Iris pigment epithelial cell (primary cell): Measurements from ENCODE around the gene COMP.

Experiments
- DNase-seq: peaks from one replicate; pipeline ENCODE4 v3.0.0-alpha.2; 2011; ENCODE audit warnings: low read depth

COMP gene

DNA sequence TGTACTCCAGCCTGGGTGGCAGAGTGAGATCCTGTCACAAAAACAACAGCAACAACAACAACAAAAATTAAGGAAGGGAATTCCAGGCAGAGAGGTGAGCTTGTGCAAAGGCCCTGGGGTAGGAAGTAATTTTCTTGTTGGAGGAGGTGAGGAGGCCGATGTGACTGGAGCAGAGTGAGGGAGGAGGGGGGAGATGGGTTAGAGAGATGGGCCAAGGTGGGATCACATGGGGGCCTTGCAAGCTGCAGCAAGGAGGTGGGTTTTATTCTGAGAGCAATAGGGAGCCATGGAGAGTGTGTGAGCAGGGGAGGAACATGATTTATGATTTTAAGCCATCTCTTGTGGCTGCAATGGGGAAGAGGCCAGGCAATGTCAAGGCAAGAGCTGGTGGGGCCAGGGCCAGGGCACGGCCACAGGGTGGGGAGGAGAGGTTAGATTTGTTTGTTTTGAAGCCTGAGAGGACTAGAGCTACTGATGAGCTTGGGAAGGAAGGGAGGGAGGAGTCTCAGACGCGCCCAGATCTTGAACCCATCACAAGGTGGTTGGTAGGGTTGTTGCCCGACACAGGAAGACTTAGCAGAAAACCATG, 12.5 kb upstream of the COMP start:
- DNase-seq, result no peak

DNA sequence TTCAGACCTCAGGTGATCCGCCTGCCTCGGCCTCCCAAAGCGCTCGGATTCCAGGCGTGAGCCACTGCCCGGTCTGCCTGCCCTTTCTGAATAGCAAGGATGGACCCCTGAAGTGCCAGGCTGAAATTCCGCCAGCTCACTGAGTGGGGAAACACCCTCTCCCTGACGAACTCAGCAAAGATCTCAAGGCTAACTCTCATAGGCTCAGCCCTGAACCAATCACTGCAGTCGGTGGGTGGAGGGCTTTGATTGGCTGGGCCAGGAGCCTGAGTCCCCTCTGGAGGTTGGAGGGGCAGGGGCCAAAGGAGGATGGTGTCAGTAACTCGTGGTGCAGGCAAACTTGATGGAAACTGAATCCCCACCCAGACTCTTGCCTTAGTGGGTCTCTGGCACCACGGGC, 11.2 kb upstream of the COMP start:
- no peak for DNase-seq

DNA sequence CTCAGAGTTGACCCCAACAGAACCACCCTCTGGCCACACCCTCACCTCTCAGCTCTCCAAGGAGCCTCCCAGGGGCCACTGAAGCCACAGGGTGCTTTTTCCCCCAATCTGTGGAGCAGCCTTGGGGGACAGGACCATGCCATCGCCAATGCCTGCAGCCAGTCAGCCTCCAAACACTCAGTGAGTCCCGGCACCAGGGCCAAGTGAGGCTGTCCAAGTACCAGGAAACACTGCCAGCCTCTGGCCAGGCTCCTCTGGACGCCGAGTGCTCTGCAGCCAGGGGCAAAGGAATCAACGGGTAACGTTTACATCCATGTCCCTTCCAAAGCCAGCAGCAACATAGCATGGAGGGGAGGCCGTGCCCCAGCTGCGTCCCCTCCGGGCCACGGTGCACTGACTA, 9.5 kb upstream of the COMP start:
- no peak for DNase-seq

DNA sequence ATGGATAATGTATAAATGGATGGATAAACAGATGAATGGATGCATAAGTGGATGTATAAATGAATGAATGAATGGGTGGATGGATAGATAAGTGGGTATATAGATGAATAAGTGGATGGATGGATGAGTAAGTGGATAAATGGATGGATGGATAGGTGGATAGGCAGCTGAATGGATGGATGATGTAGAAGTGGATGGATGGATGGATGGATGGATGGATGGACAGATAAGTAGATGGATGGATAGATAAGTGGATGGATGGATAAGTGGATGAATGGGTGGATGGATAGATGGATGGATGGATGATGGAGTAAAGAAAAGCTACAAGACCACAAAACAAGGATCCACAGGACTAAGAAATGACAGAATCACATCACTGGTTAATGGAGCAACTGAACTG, 9.0 kb upstream of the COMP start:
- DNase-seq, result no peak

DNA sequence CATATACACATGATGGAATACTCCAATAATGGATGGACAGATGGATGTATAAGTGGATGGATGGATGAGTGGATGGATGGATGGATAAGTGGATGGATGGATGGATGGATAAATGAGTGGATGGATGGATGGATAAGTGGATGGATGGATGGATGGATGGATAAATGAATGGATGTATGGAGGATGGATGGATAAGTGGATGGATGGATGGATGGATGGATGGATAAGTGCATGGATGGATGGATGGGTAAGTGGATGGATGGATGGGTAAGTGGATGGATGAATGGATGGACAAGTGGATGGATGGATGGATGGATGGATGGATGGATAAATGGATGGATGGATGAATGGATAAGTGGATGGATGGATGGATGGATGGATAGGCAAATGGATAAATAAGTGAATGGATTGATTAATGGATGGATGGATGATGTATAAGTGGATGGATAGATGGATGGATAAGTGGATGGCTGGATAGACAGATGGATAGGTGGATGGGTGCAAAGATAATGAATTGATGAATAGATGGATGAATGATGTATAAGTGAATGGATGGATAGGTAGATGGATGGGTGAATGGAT, 8.4 kb upstream of the COMP start:
- DNase-seq, result no peak

DNA sequence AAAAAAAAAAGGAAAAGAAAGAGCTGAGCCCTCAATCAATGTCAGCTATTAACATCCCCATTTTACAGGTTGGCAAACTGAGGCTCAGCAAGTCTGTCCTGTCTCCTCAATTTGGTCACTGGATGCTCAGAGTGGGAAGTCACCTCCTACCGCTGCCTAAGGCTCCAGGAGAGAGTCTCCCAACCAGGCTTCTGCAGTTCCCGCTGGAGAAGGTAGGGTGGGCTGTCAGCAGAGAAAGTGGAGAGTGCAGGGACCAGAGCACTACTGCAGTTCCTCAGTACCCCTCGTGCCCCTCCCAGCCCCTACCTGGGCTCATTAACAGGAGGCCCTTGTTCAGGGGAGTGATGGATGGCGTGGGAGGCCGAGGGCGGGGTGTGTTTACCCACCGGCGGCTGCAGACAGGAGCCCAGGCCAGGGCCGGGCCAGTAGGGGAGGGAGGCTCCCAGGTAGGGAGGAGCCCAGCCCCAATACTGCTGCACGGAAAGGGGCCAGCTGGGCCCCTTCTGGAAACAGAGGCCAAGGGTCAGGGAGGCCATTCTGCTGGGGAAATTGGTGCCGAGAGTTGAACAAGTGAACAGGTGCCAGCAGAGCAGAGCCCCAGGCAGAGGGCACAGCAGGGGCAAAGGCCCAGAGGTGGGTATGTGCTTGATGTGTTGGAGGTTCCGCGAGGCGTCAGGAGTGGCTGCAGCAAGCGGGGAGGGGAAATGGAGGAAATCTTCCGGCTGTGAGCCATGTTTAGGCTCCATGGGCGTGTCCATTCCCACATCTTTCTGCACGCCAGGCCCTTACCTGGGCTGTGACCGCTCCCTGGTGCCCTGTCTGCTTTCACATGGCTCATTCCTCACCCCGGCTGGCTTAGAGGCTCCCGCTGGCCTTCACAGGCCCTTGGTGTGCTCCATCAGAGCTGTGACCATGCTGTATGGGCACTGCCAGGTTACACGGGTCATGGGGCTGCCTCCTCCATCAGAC, 7.6 kb upstream of the COMP start:
- no peak for DNase-seq

DNA sequence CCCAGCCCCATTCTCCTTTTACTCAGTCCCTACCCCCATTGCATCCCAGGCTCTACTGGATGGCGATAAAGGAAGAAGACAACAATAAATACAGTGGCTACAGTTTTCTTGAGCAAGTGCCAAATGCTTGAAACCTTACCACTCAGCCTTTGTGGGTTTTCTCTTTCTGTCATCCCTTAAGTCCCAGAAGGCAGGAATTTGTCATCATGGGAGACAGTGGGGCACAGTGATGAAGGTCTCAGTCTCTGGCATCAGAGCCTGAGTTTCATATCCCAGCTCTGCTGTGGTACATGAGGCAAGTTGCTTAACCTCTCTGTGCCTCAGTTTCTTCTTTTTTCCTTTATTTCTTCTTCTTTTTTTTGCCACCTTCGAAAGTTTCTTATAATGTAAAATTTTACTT, 5.1 kb upstream of the COMP start:
- no peak for DNase-seq

DNA sequence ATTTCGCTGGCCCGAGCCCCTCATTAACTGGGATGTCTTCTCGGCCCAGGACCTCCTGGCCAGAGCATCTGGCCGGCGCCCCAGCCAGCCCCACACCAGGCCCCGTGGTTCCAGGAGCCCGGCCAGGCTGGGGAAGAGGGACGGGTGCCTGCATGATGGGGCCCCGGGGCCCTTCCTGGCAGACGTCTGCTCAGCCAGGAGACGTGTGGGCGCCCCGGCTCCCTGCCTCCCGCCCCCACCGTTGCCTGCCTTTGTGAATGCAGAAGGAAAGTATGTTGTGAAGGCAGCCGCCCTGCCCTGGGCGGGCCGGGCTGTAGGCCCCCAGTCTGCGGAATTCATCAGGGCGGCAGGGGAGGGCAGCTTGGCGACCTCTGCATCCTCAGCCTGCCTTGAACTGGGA, 4.4 kb upstream of the COMP start:
- peak; percentile 17 for DNase-seq

DNA sequence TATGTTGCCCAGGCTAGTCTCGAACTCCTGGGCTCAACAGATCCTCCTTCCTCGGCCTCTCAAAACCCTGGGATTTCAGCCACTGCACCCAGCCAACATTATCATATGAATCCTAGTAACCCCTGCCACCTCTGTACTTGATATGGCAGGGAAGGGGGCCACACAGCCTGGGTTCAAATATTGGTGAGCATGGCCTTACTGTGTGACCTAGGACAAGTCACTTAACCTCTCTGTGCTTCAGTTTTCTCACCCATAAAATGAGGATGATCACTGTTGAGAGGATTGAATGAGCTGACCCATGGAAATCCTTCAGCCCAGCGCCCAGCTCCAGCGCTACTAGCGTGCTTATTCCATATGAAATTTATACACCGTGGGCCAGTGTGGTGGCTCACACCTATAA, 3.6 kb upstream of the COMP start:
- DNase-seq, result no peak

DNA sequence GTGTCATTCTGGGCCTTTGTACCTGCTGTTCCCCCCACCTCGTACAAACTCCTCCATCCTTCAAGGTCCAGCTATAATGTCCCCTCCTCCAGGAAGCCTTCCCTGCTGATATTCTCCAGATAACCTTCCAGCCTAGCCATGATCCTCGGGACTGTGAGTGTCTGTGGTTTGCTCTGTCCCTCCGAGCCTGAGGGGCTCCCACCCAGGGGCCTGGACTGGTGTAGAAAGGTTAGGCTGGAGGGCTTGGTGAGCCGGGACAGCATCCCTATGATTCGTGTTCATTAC, 2.9 kb upstream of the COMP start:
- no peak for DNase-seq

DNA sequence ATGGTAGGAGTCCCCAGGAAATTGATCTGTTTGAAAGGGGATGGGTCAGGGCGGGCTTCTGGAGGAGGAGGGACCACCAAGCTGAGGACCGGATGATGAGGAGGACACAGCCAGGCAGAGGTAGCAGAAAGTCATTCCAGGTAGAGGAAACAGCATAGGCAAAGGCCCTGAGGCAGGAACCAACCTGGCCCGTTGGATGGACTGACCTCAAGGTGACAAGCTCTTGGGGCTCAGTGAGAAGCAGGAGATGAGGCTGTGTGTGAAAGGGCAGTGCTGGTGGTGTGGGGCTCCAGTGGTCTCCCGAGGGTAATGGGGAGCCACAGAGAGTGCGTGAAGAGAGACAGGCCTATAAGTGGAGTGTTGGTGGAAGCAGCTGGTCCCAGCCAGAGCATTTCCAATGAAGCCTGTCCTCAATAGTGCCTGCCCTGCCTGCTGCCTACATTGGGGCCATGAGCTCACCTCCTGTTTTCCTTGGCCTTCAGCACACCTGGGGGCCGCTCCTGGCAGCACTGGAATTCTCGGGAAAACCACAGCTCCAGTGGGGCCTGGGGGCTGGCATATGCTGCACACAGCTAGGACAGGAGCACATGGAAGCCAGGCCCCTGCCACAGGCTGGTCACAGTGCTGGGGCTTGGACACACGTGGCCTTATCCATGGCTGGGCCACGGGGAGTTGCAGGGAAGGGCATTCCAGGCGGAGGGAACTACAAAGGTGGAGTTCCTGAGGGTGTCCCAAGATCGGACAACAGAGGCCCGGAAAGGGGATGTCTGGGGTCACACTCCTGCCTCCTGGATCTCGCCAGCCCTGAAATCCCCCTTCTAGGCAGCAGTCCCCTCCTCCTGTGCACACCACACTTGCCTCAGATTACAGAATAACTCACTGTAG, 2.3 kb upstream of the COMP start:
- no peak for DNase-seq

DNA sequence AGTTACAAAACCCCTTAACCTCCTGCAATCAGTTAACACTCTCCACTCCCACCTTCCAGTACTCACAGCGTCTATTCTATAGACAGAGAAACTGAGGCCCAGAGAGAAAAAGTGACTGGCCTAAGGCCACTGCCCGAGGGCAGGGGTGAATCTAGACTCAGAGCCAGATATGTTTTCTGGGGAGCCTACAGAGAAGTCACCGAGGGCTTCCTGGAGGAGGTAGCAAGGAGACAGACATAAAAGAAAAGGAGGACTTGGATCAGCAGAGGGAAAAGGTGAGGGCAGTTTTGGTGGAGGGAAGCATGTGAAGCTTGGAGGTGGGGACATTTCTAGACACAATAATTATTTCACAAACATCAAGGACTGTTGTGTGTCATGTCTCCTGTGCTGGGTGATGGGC, 1.6 kb upstream of the COMP start:
- DNase-seq, result no peak

DNA sequence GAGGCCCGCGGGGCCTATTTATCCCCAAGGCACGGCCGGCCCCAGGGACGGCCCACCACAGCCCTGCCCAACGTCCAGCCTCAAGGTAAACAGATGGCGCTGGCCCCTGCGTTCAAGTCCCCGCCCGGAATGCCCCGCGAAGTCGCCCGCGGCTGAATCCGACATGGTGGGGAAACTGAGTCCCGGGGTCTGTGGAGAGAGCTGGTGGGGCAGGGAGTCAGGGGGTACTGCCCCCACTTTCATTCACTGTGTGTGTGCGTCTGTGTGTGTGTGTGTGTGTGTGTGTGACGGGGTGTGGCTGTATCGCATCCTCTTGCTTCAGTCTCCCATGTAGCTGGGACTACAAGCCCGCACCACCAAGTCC, 192 bp upstream of the COMP start:
- DNase-seq, result no peak

DNA sequence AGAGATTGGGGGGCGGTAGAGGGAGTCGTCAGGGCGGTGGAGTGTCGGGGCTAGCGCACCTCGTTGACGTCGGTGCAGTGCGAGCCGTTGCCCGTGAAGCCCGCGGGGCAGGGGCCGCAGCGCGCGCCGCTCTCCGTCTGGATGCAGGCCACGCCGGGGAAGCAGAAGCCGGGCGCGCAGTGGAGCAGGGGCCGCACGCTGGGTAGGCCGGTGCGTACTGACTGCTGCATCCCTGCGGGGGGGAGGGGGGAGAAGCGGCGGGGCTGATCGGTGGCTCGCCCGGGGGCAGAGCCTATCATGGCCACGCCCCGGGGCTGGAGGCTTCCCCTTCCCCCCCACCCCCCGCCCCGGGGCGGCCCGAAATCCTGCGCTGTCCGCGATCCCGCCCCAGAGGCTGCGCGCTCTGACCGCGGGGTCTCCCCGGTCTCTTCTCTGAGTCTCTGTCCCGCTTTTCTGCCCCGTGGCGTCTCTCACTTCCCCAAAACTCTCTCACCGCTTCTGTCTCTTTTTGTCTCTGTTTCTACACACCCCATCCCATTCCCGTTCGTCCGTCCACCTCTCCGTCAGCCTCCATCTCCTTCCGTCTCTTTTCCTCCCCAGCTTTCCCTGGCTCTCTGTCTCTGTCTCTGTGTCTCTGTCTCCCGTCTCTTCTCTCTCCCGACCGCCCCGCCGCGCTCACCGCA, 1.1 kb downstream of the COMP start:
- peak; percentile 22 for DNase-seq

DNA sequence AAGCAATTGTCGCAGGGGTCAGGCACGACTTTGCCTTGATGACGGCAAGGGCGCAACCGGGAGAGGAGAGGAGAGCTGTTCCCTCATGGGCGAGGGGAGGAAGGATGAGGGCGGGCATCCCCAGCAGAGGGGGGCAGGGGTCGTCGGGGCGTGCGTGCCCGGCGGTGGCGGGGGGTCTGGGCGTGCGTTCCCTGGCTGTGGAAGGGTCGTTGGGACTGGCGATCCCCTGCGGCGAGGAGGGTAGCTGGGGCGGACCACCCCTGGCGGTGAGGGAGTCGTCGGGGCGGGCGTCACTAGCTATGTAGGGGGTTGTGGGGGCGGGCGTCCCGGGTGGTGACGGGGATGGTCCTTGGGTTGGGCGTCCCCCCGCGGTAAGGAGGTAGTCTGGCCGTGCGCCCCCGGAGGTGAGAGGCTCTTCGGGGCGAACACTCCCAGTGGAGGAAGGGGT, 1.7 kb downstream of the COMP start:
- no peak for DNase-seq

DNA sequence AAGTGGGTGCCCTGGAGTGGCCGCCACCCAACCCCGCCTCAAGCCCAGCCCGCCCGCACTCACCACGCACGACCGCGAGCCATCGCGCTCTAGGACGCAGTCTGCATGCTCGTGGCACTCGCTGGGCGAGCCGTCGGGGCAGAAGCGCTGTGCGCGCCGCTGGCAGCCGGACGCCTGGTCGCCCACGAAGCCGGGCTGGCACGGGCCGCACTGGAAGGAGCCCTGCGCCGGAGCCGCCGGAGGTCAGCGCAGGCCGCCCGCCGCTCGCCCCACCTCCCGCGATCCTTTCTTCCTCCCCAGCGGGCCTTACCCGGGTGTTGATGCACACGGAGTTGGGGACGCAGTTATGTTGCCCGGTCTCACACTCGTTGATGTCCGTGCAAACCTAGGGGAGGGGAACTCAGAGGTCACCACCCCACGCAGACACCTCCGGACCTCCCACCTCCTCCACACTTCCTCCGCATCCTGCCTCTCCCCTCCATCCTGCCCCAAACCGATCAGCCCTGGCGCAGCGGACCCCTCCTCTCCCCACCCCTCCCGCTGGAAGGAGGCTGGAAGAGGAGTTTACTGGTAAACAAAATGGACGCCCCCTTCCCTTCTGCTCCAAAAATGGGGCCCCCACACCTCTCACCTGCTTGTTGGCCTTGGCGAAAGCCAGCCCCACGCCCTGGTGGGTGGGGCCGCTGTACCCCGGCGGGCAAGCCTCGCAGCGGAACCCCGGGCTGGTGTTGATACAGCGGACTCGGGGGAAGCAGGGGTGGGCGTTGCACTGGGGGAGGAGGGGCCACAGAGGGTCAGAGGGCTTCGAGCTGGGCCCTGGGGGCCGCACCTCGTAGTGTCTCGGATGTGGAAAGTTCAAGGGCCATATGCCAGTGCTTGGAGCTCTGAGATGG, 2.3 kb downstream of the COMP start:
- DNase-seq, result no peak

DNA sequence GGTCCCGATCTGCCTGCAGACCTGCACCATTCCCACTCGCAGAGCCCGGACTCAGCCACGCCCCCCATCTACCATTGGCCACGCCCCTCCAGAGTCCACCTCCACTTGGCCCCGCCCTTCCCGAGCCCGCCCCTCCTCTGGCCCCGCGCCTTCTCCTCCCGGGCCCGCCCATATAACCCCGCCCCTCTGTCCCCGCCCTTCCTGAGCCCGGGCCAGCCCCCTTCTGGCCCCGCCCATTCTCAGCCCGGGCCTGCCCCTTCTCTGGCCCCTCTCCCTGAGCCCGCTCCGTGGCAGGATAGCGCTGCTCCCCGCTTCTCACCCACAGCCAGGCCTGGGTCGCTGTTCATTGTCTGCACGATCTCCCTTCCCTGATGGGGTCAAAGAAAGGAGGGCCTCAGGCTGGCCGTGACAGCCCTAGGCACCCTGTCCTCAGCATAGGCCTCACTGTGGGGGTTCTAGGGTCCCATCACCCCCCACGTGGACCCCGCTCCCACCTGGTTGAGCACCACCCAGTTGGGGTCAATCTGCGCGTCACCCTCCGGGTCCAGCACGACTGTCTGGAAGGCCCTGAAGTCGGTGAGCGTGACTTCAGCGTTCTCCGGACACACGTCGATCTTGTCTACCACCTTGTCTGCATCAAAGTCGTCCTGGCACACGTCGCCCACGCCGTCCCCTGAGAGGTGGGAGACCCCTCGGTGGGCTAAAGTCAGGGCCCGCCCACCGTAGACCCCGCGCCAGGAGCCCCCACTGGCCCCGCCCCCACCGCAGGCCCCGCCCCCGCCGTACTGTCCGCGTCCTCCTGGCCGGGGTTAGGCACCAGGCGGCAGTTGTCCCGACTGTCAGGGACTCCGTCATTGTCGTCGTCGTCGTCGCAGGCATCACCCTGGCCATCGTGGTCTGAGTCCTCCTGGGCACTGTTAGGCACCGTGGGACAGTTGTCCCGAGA, 5.7 kb downstream of the COMP start:
- DNase-seq, result peak; percentile 52

DNA sequence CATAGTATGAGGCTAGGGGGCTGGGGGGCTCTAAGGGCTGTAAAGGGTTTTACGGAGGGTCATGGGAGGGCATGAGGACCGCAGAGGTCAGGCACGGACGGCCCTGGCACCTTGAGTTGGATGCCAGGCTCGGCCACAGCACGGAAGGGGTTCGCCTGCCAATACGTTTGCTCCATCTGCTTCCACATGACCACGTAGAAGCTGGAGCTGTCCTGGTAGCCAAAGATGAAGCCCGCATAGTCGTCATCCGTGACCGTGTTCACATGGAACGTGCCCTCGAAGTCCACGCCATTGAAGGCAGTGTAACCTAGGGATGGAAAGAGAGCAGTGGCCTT, 6.4 kb downstream of the COMP start:
- DNase-seq, result no peak

DNA sequence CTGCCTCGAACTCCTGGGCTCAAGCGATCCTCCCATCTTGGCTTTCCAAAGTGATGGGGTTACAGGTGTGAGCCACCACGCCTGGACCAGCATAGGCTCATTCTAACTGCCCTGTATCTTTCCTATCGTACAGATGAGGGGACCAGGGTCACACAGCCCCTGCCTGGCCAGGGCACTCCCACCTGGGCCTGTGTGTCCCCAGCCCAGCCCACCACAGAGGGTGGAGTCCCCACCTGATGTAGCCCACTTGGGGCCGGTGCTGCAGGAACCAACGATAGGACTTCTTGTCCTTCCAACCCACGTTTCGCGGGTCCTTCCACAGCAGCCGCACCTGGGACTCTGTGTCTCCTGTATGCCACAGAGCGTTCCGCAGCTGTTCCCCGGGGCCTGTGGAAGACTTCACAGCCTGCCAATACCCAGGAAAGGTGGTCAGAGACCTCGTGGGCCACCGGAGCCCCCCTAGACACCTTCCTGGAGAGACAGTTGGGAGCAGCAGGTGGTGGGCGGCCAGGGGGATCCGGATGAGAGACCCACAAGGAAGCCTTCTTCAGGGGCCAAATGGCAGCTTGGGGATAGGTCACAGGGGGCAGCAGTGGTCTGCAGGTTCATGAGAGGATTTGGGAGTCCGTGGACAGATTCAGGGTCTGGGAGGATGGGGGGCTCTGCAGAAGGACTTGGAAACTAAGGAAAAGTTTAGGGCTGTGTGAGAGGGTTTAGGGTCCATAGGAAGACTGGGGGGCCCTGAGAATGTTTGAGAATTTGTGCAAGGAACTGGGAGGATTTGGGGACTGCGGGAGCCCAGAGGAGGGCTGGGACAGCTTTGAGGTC, 6.9 kb downstream of the COMP start:
- DNase-seq, result no peak
